Measurements from ENCODE around the gene HS1BP3.

- TF ChIP-seq CTCF (conservative IDR thresholded peaks at IDR 0.05) (no peak), EZH2 (IDR thresholded peaks at IDR 0.05; ENCODE audit: low read depth) (no peak)
Measured at GRCh38 chr2:20663196-20664070, 12.5 kb upstream of the HS1BP3 start.

Measured in PC-9 (cell line).